Transverse colon (tissue), 4 donors: ENCODE results near the gene IL17C. TPM values are rescaled to one million over a fixed set of nuclear protein-coding genes. Genes with fewer than 3 reads are reported as not detected.

Experiments used
- DNase-seq: peaks from one replicate; pipeline ENCODE4 v3.0.0-alpha.2; 2019
- H3K27ac ChIP-seq, 4 donors: fragments of 200-600 bp; sonication (generic); 2 replicates each; pipeline ENCODE4 v1.5.1; 2016 to 2018; ENCODE audit warnings: inconsistent platforms in 4 of 4
- H3K27me3 ChIP-seq: fragments of 200-600 bp; sonication (generic); 2 replicates; pipeline ENCODE4 v1.5.1; 2017; ENCODE audit warnings: inconsistent platforms
- H3K36me3 ChIP-seq, 4 donors: fragments of 200-600 bp; sonication (generic); 2 replicates each; pipeline ENCODE4 v1.5.1; 2017 to 2019; ENCODE audit warnings: inconsistent platforms in 4 of 4
- H3K4me1 ChIP-seq, 4 donors: fragments of 200-600 bp; sonication (generic); 2 replicates each; pipeline ENCODE4 v1.5.1; 2017 to 2020; ENCODE audit warnings: inconsistent platforms in 4 of 4
- H3K4me3 ChIP-seq, 4 donors: fragments of 200-600 bp; sonication (generic); 1 replicate in 1 of 4; 2 replicates in 3 of 4; pipeline versions ENCODE4 v1.5.1 to v1.6.1; 2017 to 2019; ENCODE audit warnings: inconsistent platforms in 4 of 4
- H3K9me3 ChIP-seq, 2 donors: fragments of 200-600 bp; sonication (generic); 2 replicates each; pipeline ENCODE4 v1.5.1; 2017 to 2019; ENCODE audit warnings: inconsistent platforms in 2 of 2
- CTCF ChIP-seq, 5 experiments: fragments of 200-600 bp in 3 of 5; fragments of 450-650 bp in 2 of 5; sonication (generic) in 3 of 5; IDR thresholded peaks; 1 replicate in 2 of 5; 2 replicates in 3 of 5; pipeline ENCODE4 v1.5.1; 2016 to 2017; ENCODE audit warnings: antibody characterized with exemption in 5 of 5, inconsistent platforms in 3 of 5, mild to moderate bottlenecking in 2 of 5, moderate library complexity in 1 of 5
- EP300 ChIP-seq: sonication (generic); formaldehyde crosslinking; IDR thresholded peaks from one replicate; pipeline ENCODE4 v1.6.1; 2017; ENCODE audit warnings: antibody characterized with exemption, low read depth
- POLR2A ChIP-seq: fragments of 450-650 bp; IDR thresholded peaks from one replicate; pipeline ENCODE4 v1.6.1; 2016; ENCODE audit warnings: antibody characterized with exemption, mild to moderate bottlenecking, moderate library complexity
- POLR2AphosphoS5 ChIP-seq, 3 donors: sonication (generic); formaldehyde crosslinking; IDR thresholded peaks; one replicate each; pipeline ENCODE4 v1.6.1; 2016; ENCODE audit warnings: antibody characterized with exemption in 3 of 3
- WGBS, 2 donors: methylation state at CpG; one replicate each; pipeline ENCODE4 v1.1.5; 2018; ENCODE audit warnings: low coverage in 1 of 2; 5-methylcytosine and 5-hydroxymethylcytosine counted together
- in situ Hi-C, 4 donors: fragments of 200-750 bp; cut with MboI; loops; one replicate each; pipeline versions ENCODE4 v1.15.0 to v1.15.1; 2017; ENCODE audit warnings: low sequenced_read_pairs in 3 of 4, low pct_ligation_motif_present in 1 of 4, low pct_unique_long_range_greater_than_20kb in 1 of 4
- intact Hi-C: fragments of 100-400 bp; cut with DNase I; formaldehyde crosslinking; loops from one replicate; pipeline ENCODE4 v1.15.1; 2023; ENCODE audit warnings: low total_unique reads
- total RNA-seq, 4 donors: library from RNA; depleted of rRNA; stranded (reverse); fragments of >200 nt; gene quantifications; one replicate each; pipeline ENCODE4 v1.1.0, GENCODE V29; 2016

The IL17C gene
- total RNA-seq, 4 donors from 2014 or later: not detected

DNA sequence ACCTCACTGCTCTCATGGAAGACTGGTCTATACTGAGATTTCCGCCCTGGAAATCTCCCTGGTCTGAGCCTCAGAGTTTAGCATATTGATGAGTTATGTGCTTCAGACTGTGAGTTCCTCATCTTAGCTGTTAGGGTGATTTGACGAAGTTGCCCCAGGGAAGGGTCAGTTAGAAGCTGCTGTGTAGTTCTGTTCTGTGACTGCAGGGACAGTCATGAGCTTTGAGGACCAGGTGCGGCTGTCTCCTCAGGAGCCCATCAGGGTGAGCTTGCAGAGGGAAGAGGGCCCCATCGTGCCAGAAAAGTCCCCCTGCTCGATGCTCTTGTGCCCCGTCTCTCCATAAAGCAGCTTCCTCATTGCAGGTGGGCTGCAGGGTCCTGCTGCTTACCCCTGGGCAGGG lies 28.3 kb upstream of the IL17C start:
- in situ Hi-C loops: no loop called here
- WGBS, 2 donors: 88% methylated on average over 6 of the region's 6 CpGs; no CpG with 5 or more reads in 1 of the 2 donors

GRCh38 chr16:88610909-88611812 lies 27.2 kb upstream of the IL17C start:
- 91 to 94% methylated on average over 22 to 49 of the region's 49 CpGs for WGBS, 2 donors
- Histone ChIP-seq H3K27ac (no peak overlapping the region), H3K36me3 (peaks cover 0 to 35% (median 11%) of the 10 kb centered on the region in 4 donors), H3K27me3 (no peaks in the 10 kb centered on the region), H3K4me3 (no peak overlapping the region), H3K9me3 (no peaks in the 10 kb centered on the region), H3K4me1 (peaks cover 5 to 8% (median 7%) of the 10 kb centered on the region in 4 donors)
- intact Hi-C loops: no loop called here
- TF ChIP-seq CTCF (IDR thresholded peaks at IDR 0.05) (no peak), EP300 (no peak), POLR2AphosphoS5 (IDR thresholded peaks at IDR 0.05) (no peak), POLR2A (no peak)
- in situ Hi-C loops: no loop called here
- no peak for DNase-seq

More for the DNA sequence above, 28.3 kb upstream of the IL17C start:
- peaks cover 0 to 40% (median 14%) of the 10 kb centered on the region in 4 donors for H3K36me3 ChIP-seq
- no peak overlapping the region for H3K4me3 ChIP-seq
- no peak overlapping the region for H3K27ac ChIP-seq
- TF ChIP-seq CTCF (IDR thresholded peaks at IDR 0.05): no peak
- no peak for TF ChIP-seq POLR2A
- TF ChIP-seq EP300: no peak
- no peak for TF ChIP-seq POLR2AphosphoS5 (IDR thresholded peaks at IDR 0.05)
- H3K9me3 ChIP-seq: no peaks in the 10 kb centered on the region
- H3K27me3 ChIP-seq: no peaks in the 10 kb centered on the region
- intact Hi-C loops: no loop called here
- no peak for DNase-seq
- H3K4me1 ChIP-seq: no peaks in the 10 kb centered on the region

- peaks cover 14 to 28% (median 25%) of the 10 kb centered on the region in 4 donors for H3K4me1 ChIP-seq
- in situ Hi-C loops: no loop called here
- H3K4me3 ChIP-seq: no peak overlapping the region
- peaks cover 0 to 29% (median 11%) of the 10 kb centered on the region in 4 donors for H3K36me3 ChIP-seq
- intact Hi-C loops: no loop called here
- H3K27ac ChIP-seq: no peak overlapping the region
- DNase-seq: no peak
- H3K27me3 ChIP-seq: no peaks in the 10 kb centered on the region
- TF ChIP-seq CTCF (IDR thresholded peaks at IDR 0.05) (no peak), EP300 (no peak), POLR2A (no peak), POLR2AphosphoS5 (IDR thresholded peaks at IDR 0.05) (no peak)
- 91 to 100% methylated on average over 4 to 10 of the region's 10 CpGs for WGBS, 2 donors
- H3K9me3 ChIP-seq: no peaks in the 10 kb centered on the region
Measured at GRCh38 chr16:88613293-88613692, 25.1 kb upstream of the IL17C start.

- Histone ChIP-seq H3K36me3 (peaks cover 0 to 23% (median 8%) of the 10 kb centered on the region in 4 donors), H3K4me3 (no peak overlapping the region), H3K9me3 (no peaks in the 10 kb centered on the region), H3K4me1 (peaks cover 14 to 36% (median 29%) of the 10 kb centered on the region in 4 donors), H3K27ac (no peak overlapping the region), H3K27me3 (no peaks in the 10 kb centered on the region)
- in situ Hi-C loops (no loop called here), intact Hi-C loops (no loop called here)
- TF ChIP-seq CTCF (IDR thresholded peaks at IDR 0.05): no peak
- no peak for TF ChIP-seq POLR2A
- no peak for TF ChIP-seq POLR2AphosphoS5 (IDR thresholded peaks at IDR 0.05)
- 87% methylated on average over 19 of the region's 19 CpGs; no CpG with 5 or more reads in 1 of the 2 donors for WGBS, 2 donors
- no peak for DNase-seq
Measured at GRCh38 chr16:88613911-88614817, 24.2 kb upstream of the IL17C start.
